ENCODE data around the gene SUMF1. TPM values are rescaled to one million over a fixed set of nuclear protein-coding genes. Genes with fewer than 3 reads are reported as not detected.
A peak's percentile ranks its signal among the peaks of the same experiment; 100 is the strongest.

Gene SUMF1
- polyA plus RNA-seq, 3 donors: 25.7 to 80.4 (median 74.2) TPM

DNA sequence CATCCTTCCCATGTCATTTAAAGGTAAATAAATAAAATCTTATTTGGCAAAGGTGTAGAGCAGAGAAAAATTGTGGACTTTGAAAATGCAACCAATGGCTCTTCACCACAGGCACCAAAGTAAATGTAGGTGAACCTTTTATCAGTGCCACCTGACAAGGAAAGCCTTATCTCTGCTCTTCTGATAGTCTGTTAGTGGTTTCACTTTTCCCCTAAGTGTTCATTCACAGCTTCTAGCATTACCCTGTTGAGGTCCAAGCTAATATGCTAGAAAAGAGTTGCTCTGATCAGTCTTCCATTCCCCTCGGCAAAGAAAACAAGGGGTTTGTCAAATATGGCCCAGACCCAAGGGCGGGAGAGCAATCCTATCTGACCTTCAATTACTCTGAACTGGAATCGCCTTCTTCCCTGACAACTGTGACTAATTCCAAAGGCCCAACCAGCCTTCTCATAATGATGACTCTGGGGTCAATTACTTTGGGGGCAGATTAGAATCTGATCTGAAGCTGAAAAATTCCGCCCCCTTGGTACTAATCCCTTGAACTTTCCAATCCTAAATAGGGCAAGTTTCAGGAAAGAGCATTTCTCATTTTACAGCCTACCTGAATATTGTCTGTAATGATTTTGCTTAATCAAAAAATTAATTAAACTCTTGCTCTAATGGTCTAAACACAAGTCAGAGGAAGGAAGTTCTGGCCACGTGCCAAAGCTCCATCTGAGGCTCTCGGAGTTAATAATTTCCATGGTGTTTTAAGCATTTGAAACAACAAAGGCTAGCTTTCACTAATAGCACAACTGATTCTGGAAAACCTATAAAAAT is 111.5 kb downstream of the SUMF1 start:
- H3K4me1 ChIP-seq (ENCODE audit: control insufficient read depth in 1 of 2, insufficient read depth in 2 of 2, low read length in 2 of 2): peaks cover 8% of the 10 kb centered on the region in 2 donors
- H3K4me2 ChIP-seq (replicated peaks; ENCODE audit: extremely low read depth, low read length, poor library complexity, severe bottlenecking): no peak overlapping the region
- no peak for DNase-seq
- H3K27me3 ChIP-seq (ENCODE audit: control insufficient read depth in 2 of 2, insufficient read depth in 2 of 2, low read length in 2 of 2): no peaks in the 10 kb centered on the region
- peaks cover 3 to 35% of the 10 kb centered on the region in 2 donors for H3K36me3 ChIP-seq (replicated peaks in 1 of 2; ENCODE audit: control insufficient read depth in 1 of 2, insufficient read depth in 2 of 2, low read length in 2 of 2)
- no peak for TF ChIP-seq CTCF (IDR thresholded peaks at IDR 0.05)
- no peak overlapping the region for H3K27ac ChIP-seq (ENCODE audit: low read depth in 1 of 2, low read length in 2 of 2)
- no peaks in the 10 kb centered on the region for H3K9me3 ChIP-seq (replicated peaks in 1 of 2; ENCODE audit: control insufficient read depth in 1 of 2, insufficient read depth in 1 of 2, low read length in 2 of 2)
- H3K79me2 ChIP-seq (ENCODE audit: insufficient read depth, low read length): no peaks in the 10 kb centered on the region
- Mint-ChIP-seq H3K9me3 (peaks cover 0 to 2% (median 0%) of the 10 kb centered on the region in 7 donors), H3K27ac (no peak overlapping the region), H3K27me3 (ENCODE audit: low read depth in 3 of 3) (no peaks in the 10 kb centered on the region), H3K36me3 (peaks cover 27 to 43% of the 10 kb centered on the region in 2 donors), H3K4me1 (peaks cover 15% of the 10 kb centered on the region), H3K4me3 (no peak overlapping the region)
- no peaks in the 10 kb centered on the region for H4K20me1 ChIP-seq (ENCODE audit: insufficient read depth, low read length)
- no peak overlapping the region for H3K4me3 ChIP-seq (replicated peaks in 1 of 3; ENCODE audit: low read depth in 2 of 3, low read length in 3 of 3)
- no peak overlapping the region for H2AFZ ChIP-seq (ENCODE audit: insufficient read depth, low read depth, low read length, poor library complexity, severe bottlenecking)
- intact Hi-C loops (cut with micrococcal nuclease): loop anchor here in 1 of 2 donors (10.0 kb wide), 1 partner anchor 69 kb away; no protein-coding TSS in a partner anchor
- WGBS (ENCODE audit: insufficient coverage): 100% methylated on average over 1 of the region's 6 CpGs
- no peak overlapping the region for H3K9ac ChIP-seq (ENCODE audit: insufficient read depth, low read length, poor library complexity, severe bottlenecking)

DNA sequence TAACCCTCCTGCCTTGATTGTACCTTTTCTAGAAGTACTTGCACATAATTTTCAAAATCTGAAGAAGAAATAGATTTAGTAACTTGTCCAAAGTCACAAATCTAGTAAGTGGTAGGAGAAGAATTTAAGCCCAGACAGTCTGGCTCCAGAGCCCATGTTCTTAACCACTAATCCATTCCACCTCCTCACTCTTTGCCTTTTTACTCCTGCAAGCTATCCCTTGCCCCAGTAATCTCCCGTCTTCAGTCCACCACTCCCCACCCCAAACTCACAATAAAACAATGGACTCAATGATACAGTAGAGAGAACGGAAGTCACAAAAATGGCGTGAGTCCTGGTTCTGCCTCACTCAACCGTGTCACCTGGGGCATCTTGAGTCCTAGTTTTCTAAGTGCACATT is 115.2 kb downstream of the SUMF1 start:
- H3K9ac ChIP-seq (ENCODE audit: insufficient read depth, low read length, poor library complexity, severe bottlenecking): no peak overlapping the region
- H4K20me1 ChIP-seq (ENCODE audit: insufficient read depth, low read length): no peaks in the 10 kb centered on the region
- H3K4me1 ChIP-seq (ENCODE audit: control insufficient read depth in 1 of 2, insufficient read depth in 2 of 2, low read length in 2 of 2): peaks cover 8% of the 10 kb centered on the region in 2 donors
- H3K9me3 Mint-ChIP-seq: peaks cover 0 to 2% (median 0%) of the 10 kb centered on the region in 7 donors
- peaks cover 0 to 9% of the 10 kb centered on the region in 2 donors for H3K36me3 ChIP-seq (replicated peaks in 1 of 2; ENCODE audit: control insufficient read depth in 1 of 2, insufficient read depth in 2 of 2, low read length in 2 of 2)
- WGBS (ENCODE audit: insufficient coverage): 100% methylated on average over 3 of the region's 4 CpGs
- H3K36me3 Mint-ChIP-seq: peaks cover 16 to 27% of the 10 kb centered on the region in 2 donors
- peak overlapping the region in 1 of 2 donors; percentile 65 for H3K4me3 Mint-ChIP-seq
- peak overlapping the region in 1 of 2 donors; percentile 79 for H3K27ac ChIP-seq (ENCODE audit: low read depth in 1 of 2, low read length in 2 of 2)
- TF ChIP-seq CTCF (IDR thresholded peaks at IDR 0.05): no peak
- H3K9me3 ChIP-seq (replicated peaks in 1 of 2; ENCODE audit: control insufficient read depth in 1 of 2, insufficient read depth in 1 of 2, low read length in 2 of 2): no peaks in the 10 kb centered on the region
- no peaks in the 10 kb centered on the region for H3K27me3 Mint-ChIP-seq (ENCODE audit: low read depth in 3 of 3)
- H3K4me1 Mint-ChIP-seq: peaks cover 16% of the 10 kb centered on the region
- H3K27me3 ChIP-seq (ENCODE audit: control insufficient read depth in 2 of 2, insufficient read depth in 2 of 2, low read length in 2 of 2): no peaks in the 10 kb centered on the region
- DNase-seq: no peak
- no peaks in the 10 kb centered on the region for H3K79me2 ChIP-seq (ENCODE audit: insufficient read depth, low read length)
- intact Hi-C loops (cut with micrococcal nuclease): loop anchor here (2.0 to 10.0 kb wide), 2 partner anchors 73 to 281 kb away; no protein-coding TSS in a partner anchor
- H3K4me3 ChIP-seq (replicated peaks in 1 of 3; ENCODE audit: low read depth in 2 of 3, low read length in 3 of 3): peak overlapping the region in 2 of 3 experiments; percentile 76 to 99
- peak overlapping the region in 4 of 7 donors; percentile 33 to 88 (median 67) for H3K27ac Mint-ChIP-seq
- peak overlapping the region; percentile 73 for H2AFZ ChIP-seq (ENCODE audit: insufficient read depth, low read depth, low read length, poor library complexity, severe bottlenecking)
- peak overlapping the region; percentile 81 for H3K4me2 ChIP-seq (replicated peaks; ENCODE audit: extremely low read depth, low read length, poor library complexity, severe bottlenecking)
